Measurements from ENCODE around the gene NTM.

- no peak for TF ChIP-seq CTCF (IDR thresholded peaks at IDR 0.05; ENCODE audit: extremely low read depth in 1 of 2, insufficient read depth in 1 of 2, low read depth in 1 of 2, low read length in 2 of 2)
- TF ChIP-seq MYC (IDR thresholded peaks at IDR 0.05; ENCODE audit: low read depth, low read length), result no peak
- TF ChIP-seq POLR2A (IDR thresholded peaks at IDR 0.05; ENCODE audit: low read depth, low read length), result no peak
- TF ChIP-seq FOS (IDR thresholded peaks at IDR 0.05; ENCODE audit: borderline replicate concordance, insufficient read depth, low read length), result no peak
- no peak for TF ChIP-seq POLR2AphosphoS5 (IDR thresholded peaks at IDR 0.05; ENCODE audit: insufficient read depth, low read depth, low read length)
Observed at GRCh38 chr11:132139181-132139580, 768.8 kb downstream of the NTM start.

All from endothelial cell of umbilical vein (primary cell).